ENCODE data around the gene PSIP1.

DNA sequence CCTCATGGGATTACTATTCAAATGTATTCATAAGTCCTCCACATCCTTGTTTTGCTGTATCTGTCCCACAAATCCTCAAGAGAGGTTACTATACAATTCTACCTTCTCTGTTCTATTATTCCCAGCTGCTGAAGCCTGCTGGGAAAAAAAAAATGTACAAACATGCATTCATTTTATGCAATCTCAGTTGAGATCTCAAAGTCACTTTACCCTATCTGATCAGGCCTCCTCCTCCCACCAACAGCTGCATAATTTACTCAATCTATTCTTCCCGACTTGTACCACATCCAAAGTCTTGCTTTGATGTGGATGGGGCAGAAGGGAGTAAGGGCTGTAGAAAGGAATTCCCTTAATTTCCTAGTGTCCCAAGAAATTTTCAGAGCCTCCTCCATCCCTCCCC, 28.6 kb downstream of the PSIP1 start:
- TF ChIP-seq, protein P1, sequence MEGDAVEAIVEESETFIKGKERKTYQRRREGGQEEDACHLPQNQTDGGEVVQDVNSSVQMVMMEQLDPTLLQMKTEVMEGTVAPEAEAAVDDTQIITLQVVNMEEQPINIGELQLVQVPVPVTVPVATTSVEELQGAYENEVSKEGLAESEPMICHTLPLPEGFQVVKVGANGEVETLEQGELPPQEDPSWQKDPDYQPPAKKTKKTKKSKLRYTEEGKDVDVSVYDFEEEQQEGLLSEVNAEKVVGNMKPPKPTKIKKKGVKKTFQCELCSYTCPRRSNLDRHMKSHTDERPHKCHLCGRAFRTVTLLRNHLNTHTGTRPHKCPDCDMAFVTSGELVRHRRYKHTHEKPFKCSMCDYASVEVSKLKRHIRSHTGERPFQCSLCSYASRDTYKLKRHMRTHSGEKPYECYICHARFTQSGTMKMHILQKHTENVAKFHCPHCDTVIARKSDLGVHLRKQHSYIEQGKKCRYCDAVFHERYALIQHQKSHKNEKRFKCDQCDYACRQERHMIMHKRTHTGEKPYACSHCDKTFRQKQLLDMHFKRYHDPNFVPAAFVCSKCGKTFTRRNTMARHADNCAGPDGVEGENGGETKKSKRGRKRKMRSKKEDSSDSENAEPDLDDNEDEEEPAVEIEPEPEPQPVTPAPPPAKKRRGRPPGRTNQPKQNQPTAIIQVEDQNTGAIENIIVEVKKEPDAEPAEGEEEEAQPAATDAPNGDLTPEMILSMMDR (IDR thresholded peaks at IDR 0.05 in 4 of 5, conservative IDR thresholded peaks at IDR 0.05 in 1 of 5): no peak
- no peak for TF ChIP-seq POLR2A (IDR thresholded peaks at IDR 0.05)

Data from gastrocnemius medialis (tissue), 4 donors.